Loucy (cell line): ENCODE results near the gene SIKE1.
A peak's percentile ranks its signal among the peaks of the same experiment; 100 is the strongest.

Experiments used
- CTCF ChIP-seq: fragments of 200-600 bp; sonication (generic); conservative IDR thresholded peaks from 2 replicates; pipeline ENCODE4 v1.5.1; 2014; ENCODE audit warnings: mild to moderate bottlenecking, antibody characterized with exemption, low read length
- EZH2phosphoT487 ChIP-seq: fragments of 200-600 bp; IDR thresholded peaks from 2 replicates; pipeline ENCODE4 v1.6.1; 2018; ENCODE audit warnings: antibody characterized with exemption, mild to moderate bottlenecking, moderate library complexity, borderline replicate concordance

DNA sequence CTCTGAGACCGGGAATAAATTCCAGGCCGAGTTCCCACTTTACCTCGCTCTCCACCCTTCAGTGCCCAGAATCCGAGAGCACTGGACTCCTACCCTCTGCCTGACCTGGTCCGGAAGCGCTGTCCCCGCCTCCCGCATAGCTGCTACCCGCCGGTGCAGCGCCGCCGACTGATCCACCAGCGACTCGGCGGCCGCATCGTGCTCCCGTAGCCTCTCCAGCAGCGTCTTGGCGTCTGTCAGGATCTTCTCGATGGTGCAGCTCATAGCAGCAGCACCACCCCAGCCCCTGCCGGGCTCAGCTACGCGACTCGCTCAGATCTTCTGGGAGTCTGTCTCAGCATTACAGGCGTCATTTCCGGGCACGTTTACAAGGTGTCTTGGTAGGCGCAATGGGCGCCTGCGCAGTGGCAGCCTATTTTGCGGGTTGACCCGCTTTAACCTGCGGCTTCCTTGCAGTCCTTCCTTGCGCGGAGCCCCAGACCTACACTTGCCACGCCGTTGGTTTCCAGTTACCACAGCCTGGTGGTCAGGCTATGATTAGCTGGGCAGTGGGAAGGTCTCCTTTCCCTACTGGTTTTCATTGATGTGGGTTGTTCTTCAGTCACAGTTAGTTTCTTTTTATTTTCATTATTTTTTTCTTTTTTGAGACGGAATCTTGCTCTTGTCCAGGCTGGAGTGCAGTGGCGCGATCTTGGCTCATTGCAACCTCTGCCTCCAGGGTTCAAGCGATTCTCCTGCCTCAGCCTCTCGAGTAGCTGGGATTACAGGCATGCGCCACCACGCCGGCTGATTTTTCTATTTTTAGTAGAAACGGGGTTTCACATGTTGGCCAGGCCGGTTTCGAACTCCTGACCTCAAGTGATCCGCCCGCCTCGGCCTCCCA lies at the start of gene SIKE1:
- TF ChIP-seq CTCF (0 out of 2 replicates have a peak, but pooled peaks have one; percentile 9), EZH2phosphoT487 (no peak)
